HT1080 (cell line): ENCODE measurements around the gene RNF103. TPM values are rescaled to one million over a fixed set of nuclear protein-coding genes. Genes with fewer than 3 reads are reported as not detected.

Experiments
- DNase-seq: peaks from one replicate; pipeline ENCODE4 v3.0.0-alpha.2; 2015; ENCODE audit warnings: low read depth
- total RNA-seq: library from RNA; depleted of rRNA; stranded (reverse); fragments of >200 nt; shearing (Covaris generic); gene quantifications from 2 replicates; pipeline ENCODE4 v1.2.3, GENCODE V29; 2014; rRNA removed

Gene RNF103
- total RNA-seq, 1 experiment from 2014 or later, result 7.0 TPM

DNA sequence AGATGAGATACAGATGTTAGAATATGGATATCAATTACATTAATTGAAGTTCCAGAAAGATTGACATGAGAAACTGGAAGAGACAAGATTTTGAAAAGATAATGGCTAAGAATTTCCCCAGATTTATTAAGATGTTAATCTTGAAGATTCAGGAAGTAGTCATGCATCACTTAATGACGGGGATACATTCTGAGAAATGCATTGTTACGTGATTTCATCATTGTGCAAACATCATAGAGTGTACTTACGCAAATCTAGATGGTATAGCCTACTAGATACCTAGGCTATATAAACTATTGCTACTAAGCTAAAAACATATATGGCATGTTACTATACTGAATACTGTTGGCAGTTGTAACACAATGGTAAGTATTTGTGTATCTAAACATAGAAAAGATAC is 53.6 kb downstream of the RNF103 start:
- DNase-seq, result no peak

DNA sequence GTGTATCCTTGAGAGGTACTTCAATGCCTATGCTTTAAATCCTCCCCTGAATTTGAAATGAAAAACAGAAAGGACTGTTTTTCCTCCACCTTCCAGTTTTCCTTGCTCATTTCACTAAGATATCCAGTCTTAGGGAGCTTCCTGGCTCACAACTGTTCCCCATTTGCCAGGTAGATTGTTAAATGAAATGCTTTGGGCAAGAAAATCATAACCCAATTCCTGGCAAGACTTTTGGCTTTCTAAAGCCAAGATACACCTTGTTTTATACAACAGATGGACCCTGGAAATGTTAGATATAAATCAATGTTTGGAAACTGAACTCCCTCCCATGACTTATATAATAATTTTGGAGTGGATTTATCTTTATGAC is 56.9 kb downstream of the RNF103 start:
- no peak for DNase-seq

DNA sequence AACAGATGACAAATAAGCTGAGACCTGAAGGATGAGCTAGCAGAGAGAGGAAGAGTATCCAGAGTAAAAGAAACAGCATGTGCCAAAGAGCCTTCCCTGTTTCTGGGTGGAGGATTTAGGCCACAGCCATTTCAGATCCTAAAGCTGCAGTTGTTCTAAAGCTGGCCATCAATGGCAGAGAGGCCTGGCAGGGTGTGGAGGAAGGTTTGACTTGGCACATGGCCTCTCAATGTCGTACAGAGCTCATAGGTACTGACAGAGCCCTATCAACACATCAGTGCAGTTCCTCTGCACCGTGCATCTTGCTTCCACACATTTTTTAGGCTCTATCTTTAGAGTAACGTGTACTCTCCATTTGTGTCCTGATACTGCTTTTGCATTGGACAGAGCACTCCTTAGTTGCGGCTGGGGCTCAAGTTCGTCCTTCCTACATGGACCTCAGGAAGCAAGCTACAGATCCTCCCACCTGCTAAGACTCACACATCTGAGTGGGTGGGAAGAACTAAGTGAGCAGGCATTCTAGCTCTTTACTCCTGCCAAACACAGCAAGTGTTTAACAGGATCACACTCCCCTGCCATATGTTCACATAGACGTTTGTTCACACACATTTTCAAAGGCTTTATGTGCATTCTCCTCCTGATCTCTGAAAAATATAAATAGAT is 57.4 kb downstream of the RNF103 start:
- no peak for DNase-seq

DNA sequence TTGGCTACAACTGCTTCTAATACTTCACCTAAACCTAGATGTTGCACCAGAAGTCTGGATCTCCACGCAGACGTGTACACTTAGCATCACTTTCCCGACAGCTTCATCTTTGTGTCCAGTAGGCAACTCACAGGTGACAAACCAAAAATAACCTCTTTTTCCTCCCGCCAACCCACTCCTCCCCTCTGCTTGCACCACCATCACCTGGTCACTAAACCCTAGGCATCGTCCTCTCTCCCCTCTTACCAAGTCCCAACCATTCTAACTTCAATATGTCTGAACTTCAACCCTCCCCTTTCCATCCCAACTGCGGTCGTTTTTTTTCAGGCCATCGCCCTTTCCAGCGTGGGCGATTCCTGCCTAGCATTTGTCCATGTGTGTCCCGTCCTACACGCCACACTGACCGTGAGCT is 60.0 kb downstream of the RNF103 start:
- no peak for DNase-seq

DNA sequence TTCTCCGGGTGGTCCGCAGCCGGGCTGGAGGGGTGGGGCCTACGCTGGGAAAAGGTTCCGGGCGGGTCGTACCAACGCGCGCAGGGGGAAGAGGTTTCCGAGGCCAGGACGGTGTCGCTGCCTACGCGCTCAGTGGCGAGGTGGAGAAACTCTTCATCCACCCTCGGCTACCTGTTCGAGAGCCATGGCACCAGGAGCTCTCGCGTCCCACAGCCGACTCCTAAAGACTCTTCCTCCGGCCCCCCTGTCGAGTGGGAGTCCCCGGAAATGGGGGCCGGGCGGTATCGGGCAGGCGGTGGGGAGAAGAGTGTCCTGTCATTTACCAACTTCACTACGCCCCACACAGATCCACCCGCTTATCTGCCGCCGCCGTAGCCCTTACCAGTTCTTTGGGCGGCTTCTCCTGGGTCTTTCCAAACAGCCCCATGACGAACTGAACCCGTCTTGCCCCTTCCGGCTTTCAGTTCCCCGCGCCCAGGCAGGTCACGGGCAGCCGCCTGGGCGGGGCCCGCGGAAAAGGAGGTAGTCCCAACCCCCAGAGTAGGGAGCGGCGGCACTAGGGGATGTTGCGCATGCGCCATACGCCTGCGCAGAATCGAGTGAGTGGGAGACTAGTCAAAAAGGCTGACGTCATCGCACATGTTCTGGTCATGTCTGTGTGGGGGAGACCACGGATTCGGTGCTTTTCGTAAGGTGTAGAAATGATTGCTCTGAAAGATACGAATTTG is 60.6 kb downstream of the RNF103 start, which contains the start of gene CHMP3:
Gene CHMP3 (minus strand): TSS at position 522 of the 728 bp plus-strand sequence. CDS start 95 bp downstream, at position 427.
- peak; percentile 94 for DNase-seq

DNA sequence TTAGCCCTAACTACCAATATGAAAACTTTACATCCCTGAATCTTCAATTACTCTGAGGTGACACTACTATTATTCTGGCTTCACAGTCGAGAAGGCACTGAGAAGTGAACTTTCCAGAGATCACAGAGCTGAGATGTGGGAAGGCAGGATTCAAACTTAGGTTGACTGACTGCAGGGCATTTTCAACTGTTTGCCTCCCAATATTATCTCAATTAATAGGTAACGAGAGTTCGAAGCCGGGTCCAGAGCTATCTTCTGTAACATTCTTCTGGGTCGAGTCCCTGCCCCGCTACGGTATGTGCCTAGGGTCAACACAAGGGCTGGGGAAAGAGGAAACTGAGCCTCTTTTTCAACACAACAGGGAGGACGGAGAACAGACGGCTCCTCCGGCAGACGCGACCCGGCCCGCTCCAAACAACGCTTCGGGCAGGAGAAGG is 61.2 kb downstream of the RNF103 start:
- no peak for DNase-seq

DNA sequence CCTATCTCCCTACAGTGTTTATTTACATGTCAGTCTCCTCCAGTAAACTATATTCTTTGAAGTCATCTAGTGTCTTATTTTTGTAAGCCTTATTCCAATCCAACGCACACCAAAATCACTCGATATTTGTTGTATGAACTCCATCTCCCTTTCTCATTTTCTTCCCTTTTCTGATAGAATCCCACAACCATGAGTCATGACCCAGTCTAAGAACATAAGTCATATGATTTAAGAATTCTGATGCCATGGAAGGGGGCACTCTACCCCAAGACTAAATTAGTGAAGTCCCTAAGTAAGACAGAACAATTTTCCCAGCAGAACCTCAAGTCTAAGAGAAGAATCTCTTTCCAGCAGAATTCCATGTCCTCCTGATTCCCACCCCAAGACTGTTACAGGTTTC is 65.8 kb downstream of the RNF103 start:
- DNase-seq, result no peak

DNA sequence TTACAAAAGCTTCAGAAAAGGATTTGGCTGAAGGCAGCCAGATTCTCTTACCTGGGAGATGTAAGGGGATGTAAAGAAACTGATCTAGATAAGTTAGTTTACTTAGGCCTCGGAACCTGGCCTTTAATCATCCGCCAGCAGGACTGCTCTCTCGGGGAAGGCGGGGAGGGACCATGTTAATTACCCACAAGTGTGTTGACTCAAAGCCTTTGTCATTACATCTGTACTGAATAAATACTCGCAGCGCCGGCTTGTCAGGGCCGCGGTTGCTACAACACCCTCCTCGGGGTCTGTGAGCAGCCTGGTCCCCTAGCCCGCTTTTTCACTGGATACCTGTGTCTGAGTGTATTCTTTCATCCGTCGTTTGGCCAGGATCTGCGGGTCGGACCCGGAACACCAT is 67.2 kb downstream of the RNF103 start:
- no peak for DNase-seq

Other genes starting within 250 kb of the RNF103 start
- gene KDM3A, start 182.5 kb downstream of the RNF103 start, total RNA-seq, result 13.7 and 14.8 TPM in 2 replicates
- 51.3 and 58.8 TPM in 2 replicates for gene CHMP3, start 60.4 kb downstream of the RNF103 start, total RNA-seq
- gene RMND5A, start 96.4 kb upstream of the RNF103 start, total RNA-seq, result 32.1 and 42.2 TPM in 2 replicates
- gene CD8A, start 167.0 kb upstream of the RNF103 start, total RNA-seq, result not detected in 2 replicates
- not detected in 2 replicates for gene CD8B, start 238.0 kb upstream of the RNF103 start, total RNA-seq